K562 (cell line): ENCODE measurements around the gene CKLF. TPM values are rescaled to one million over a fixed set of nuclear protein-coding genes. Genes with fewer than 3 reads are reported as not detected.

ENCODE experiments used
- CHD1 ChIP-seq: fragments of 200-600 bp; sonication (generic); IDR thresholded peaks from one replicate; pipeline ENCODE4 v1.6.1; 2012; ENCODE audit warnings: mild to moderate bottlenecking, moderate library complexity, low read length, inconsistent platforms
- ETS1 ChIP-seq: conservative IDR thresholded peaks from 2 replicates; pipeline ENCODE4 v1.6.1; 2011; ENCODE audit warnings: low read depth, mild to moderate bottlenecking, low read length; ENCODE audit not compliant: control insufficient read depth
- L3MBTL2 ChIP-seq: fragments of 450-650 bp; IDR thresholded peaks from 2 replicates; pipeline ENCODE4 v1.6.1; 2016; ENCODE audit warnings: mild to moderate bottlenecking, moderate library complexity
- MAZ ChIP-seq, 2 experiments: fragments of 450-650 bp in 1 of 2; sonication (generic) in 1 of 2; formaldehyde crosslinking; IDR thresholded peaks in 1 of 2; conservative IDR thresholded peaks in 1 of 2; 2 replicates each; pipeline versions ENCODE4 v1.4.0 to v1.5.0; 2020; ENCODE audit warnings: mild to moderate bottlenecking in 1 of 2, missing genetic modification reagents in 1 of 2
- RHOXF2B ChIP-seq: fragments of 250-450 bp; sonication (Bioruptor Pico); conservative IDR thresholded peaks from 2 replicates; pipeline ENCODE4 v1.5.1; 2021
- TOE1 ChIP-seq, 2 experiments: fragments of 450-650 bp in 1 of 2; sonication (generic) in 1 of 2; formaldehyde crosslinking in 1 of 2; IDR thresholded peaks; 2 replicates each; pipeline versions ENCODE4 v1.7.1 to v1.8.0; 2016 to 2022; ENCODE audit warnings: borderline replicate concordance in 2 of 2, mild to moderate bottlenecking in 2 of 2, antibody characterized with exemption in 1 of 2, inconsistent platforms in 1 of 2, low read depth in 1 of 2, missing genetic modification reagents in 1 of 2, moderate library complexity in 1 of 2
- ZNF140 ChIP-seq: fragments of 250-450 bp; sonication (Bioruptor Pico); IDR thresholded peaks from 2 replicates; pipeline ENCODE4 v1.8.0; 2021; ENCODE audit warnings: moderate library complexity, mild to moderate bottlenecking, inconsistent platforms
- ZNF561 ChIP-seq: fragments of 450-650 bp; formaldehyde crosslinking; conservative IDR thresholded peaks from 2 replicates; pipeline ENCODE4 v1.4.0; 2020; ENCODE audit warnings: mild to moderate bottlenecking, moderate library complexity
- polyA plus RNA-seq, 8 experiments: library from polyadenylated mRNA; depleted of rRNA in 4 of 8; stranded (reverse) in 5 of 8; unstranded in 3 of 8; fragments of >200 nt; fragmentation: Nextera tagmentation in 2 of 8; fragmentation: Illumina TruSeq in 1 of 8; extraction: Ambion mirVana in 2 of 8; extraction: Trizol in 1 of 8; gene quantifications; 2 replicates each; pipeline versions ENCODE4 v1.2.1 to v1.2.3, GENCODE V29; 2011 to 2014; ENCODE audit warnings: inconsistent platforms in 1 of 8, missing spikeins in 1 of 8
- total RNA-seq, 7 experiments: library from RNA; depleted of rRNA in 6 of 7; stranded (reverse); fragments of >200 nt in 6 of 7; fragmentation: Illumina TruSeq in 2 of 7; extraction: Trizol in 2 of 7; gene quantifications; 2 replicates each; pipeline versions ENCODE4 v1.2.1 to v1.2.3, GENCODE V29; 2011 to 2021; ENCODE audit warnings: low replicate concordance in 1 of 7
- TF ChIP-seq, protein P1 (sequence below): fragments of 450-650 bp; formaldehyde crosslinking; IDR thresholded peaks from 2 replicates; pipeline ENCODE4 v1.4.0; 2022; ENCODE audit warnings: missing genetic modification characterization
- TF ChIP-seq, protein P2 (sequence below), 2 experiments: fragments of 450-650 bp in 1 of 2; sonication (generic) in 1 of 2; formaldehyde crosslinking in 1 of 2; IDR thresholded peaks in 1 of 2; conservative IDR thresholded peaks in 1 of 2; 2 replicates each; pipeline versions ENCODE4 v1.6.1 to v1.8.1; 2016 to 2023; ENCODE audit warnings: mild to moderate bottlenecking in 2 of 2, moderate library complexity in 2 of 2, inconsistent platforms in 1 of 2, missing genetic modification reagents in 1 of 2
- TF ChIP-seq, protein P3 (sequence below): sonication (generic); formaldehyde crosslinking; IDR thresholded peaks from 2 replicates; pipeline ENCODE4 v1.9.0; 2022; ENCODE audit warnings: mild to moderate bottlenecking, missing genetic modification reagents

Gene CKLF
- total and polyA plus RNA-seq, 9 of the 15 experiments (the other 6 are each of a cell fraction or from before 2014, with no cell fraction given) = 84.8 to 322 (median 118) TPM

GRCh38 chr16:66521951-66522771 is 30.2 kb upstream of the CKLF start (continued):
- TF ChIP-seq TOE1 (IDR thresholded peaks at IDR 0.05; ENCODE audit: borderline replicate concordance) (0 out of 2 replicates have a peak, but pooled peaks have one; percentile 41), TOE1 (CRISPR knock-in tag; IDR thresholded peaks at IDR 0.05; ENCODE audit: borderline replicate concordance, low read depth) (no peak), RHOXF2B (no peak), ETS1 (no peak), L3MBTL2 (peak; percentile 35; the same call in 1 of the 2 replicates), CHD1 (no peak), ZNF561 (no peak), ZNF140 (no peak), MAZ (CRISPR knock-in tag; conservative IDR thresholded peaks at IDR 0.05 in 1 of 2, IDR thresholded peaks at IDR 0.05 in 1 of 2) (peak in 1 of 2 experiments; percentile 31; a peak in 1 of 4 replicates)
- TF ChIP-seq, protein P1, sequence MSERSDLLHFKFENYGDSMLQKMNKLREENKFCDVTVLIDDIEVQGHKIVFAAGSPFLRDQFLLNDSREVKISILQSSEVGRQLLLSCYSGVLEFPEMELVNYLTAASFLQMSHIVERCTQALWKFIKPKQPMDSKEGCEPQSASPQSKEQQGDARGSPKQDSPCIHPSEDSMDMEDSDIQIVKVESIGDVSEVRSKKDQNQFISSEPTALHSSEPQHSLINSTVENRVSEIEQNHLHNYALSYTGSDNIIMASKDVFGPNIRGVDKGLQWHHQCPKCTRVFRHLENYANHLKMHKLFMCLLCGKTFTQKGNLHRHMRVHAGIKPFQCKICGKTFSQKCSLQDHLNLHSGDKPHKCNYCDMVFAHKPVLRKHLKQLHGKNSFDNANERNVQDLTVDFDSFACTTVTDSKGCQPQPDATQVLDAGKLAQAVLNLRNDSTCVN (CRISPR knock-in tag) = no peak
- TF ChIP-seq, protein P2, sequence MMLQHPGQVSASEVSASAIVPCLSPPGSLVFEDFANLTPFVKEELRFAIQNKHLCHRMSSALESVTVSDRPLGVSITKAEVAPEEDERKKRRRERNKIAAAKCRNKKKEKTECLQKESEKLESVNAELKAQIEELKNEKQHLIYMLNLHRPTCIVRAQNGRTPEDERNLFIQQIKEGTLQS (IDR thresholded peaks at IDR 0.05) = peak; percentile 85
- TF ChIP-seq, protein P2 (CRISPR knock-in tag; conservative IDR thresholded peaks at IDR 0.05) = no peak
- TF ChIP-seq, protein P3, sequence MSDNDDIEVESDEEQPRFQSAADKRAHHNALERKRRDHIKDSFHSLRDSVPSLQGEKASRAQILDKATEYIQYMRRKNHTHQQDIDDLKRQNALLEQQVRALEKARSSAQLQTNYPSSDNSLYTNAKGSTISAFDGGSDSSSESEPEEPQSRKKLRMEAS (CRISPR knock-in tag) = peak; percentile 77
